Activated CD8-positive, alpha-beta memory T cell treated with anti-CD3 and anti-CD28 coated beads for 36 hours (primary cell): ENCODE results near the gene TOR1B. TPM values are rescaled to one million over a fixed set of nuclear protein-coding genes. Genes with fewer than 3 reads are reported as not detected.
"Not testable (repeated sequence)": the region's sequence is repeated elsewhere in the genome, so short reads cannot be mapped to it uniquely, and the experiment has no call there.

Experiments
- CTCF ChIA-PET: fragments of 350-600 bp; sonication (Branson Sonifier 250); formaldehyde crosslinking; loops from one replicate; lab custom pipeline; 2021; ENCODE audit warnings: antibody characterized with exemption; lab: Charles Lee
- POLR2A ChIA-PET: fragments of 350-600 bp; sonication (Branson Sonifier 250); formaldehyde crosslinking; loops from one replicate; lab custom pipeline; 2021; ENCODE audit warnings: antibody characterized with exemption; lab: Charles Lee
- total RNA-seq, 2 experiments: library from RNA; stranded (reverse); gene quantifications; one replicate each; pipeline ENCODE4 v1.2.3, GENCODE V29; 2021

TOR1B gene
- 10 to 100 TPM; 23.0 to 23.4 TPM for total RNA-seq

DNA sequence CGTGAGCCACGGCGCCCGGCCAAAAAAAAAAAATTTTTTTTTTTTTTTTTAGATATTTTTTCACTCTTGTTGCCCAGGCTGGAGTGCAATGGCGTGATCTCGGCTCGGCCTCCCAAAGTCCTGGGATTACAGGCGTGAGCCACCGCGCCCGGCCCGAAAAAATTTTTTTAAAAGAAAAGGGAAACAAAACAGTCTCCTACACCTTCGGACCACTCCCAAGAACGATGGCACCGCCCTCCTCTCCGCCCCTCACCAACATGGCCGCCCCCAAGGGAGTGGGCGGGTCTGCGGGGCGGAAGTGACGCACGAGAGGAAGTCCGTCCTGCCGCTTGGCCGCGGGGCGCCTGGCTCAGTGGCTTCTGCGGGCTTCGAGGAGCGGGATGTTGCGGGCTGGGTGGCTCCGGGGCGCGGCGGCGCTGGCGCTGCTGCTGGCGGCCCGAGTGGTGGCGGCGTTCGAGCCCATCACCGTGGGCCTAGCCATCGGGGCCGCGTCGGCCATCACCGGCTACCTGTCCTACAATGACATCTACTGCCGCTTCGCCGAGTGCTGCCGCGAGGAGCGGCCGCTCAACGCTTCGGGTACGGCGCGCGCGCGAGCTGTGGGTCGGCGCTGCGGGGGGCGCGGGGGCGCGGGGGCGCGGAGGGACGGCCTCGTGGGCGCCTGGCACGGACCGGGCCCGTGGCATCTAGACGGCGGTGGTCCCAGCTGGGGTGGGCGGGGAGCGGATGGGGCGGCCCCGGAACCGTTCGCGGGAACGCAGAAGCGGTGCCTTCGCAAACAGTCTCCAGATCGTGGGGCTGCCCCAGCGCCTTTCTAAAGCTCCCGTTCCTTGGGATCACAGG lies at the start of gene TOR1B:
Gene TOR1B (plus strand): TSS at position 352 of the 843 bp plus-strand sequence. CDS start 29 bp downstream, at position 381.
- ChIA-PET POLR2A (interaction anchor here (0.7 to 1.1 kb wide), 3 partner anchors 20 to 65 kb away, joined by 3 to 4 read pairs (median 3); no protein-coding TSS in a partner anchor), CTCF (interaction anchor here (0.8 to 1.2 kb wide), 5 partner anchors 9 to 82 kb away, joined by 3 to 4 read pairs (median 3); no protein-coding TSS in a partner anchor)

GRCh38 chr9:129755151-129755550 lies 47.8 kb upstream of the TOR1B start:
- ChIA-PET POLR2A (no interaction called here), CTCF (no interaction called here)

GRCh38 chr9:129756191-129756590 lies 46.8 kb upstream of the TOR1B start:
- ChIA-PET CTCF (interaction anchor here (0.9 to 1.7 kb wide), 2 partner anchors 10 to 30 kb away, joined by 3 to 4 read pairs; no protein-coding TSS in a partner anchor), POLR2A (no interaction called here)

DNA sequence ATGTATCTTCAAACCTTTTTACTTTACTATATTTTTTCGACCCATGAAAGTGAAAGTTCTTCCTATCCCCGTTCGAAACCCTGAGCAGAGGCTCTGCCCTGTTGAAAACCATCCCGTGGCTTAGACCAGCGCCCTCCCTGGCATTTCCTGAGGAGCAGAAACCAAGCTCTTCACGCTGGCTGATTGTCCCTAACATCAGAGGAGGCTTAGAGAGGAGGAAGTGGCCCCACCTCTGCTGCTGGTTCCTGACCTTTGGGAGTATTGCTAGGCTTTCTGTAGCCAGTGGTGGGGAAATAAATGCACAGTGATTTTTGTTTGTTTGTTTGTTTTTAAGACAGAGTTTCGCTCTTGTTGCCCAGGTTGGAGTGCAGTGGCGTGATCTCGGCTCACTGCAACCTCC lies 45.9 kb upstream of the TOR1B start:
- ChIA-PET CTCF (interaction anchor here (0.6 to 1.7 kb wide), 3 partner anchors 20 to 501 kb away, joined by 4 to 7 read pairs (median 5); no protein-coding TSS in a partner anchor), POLR2A (no interaction called here)

DNA sequence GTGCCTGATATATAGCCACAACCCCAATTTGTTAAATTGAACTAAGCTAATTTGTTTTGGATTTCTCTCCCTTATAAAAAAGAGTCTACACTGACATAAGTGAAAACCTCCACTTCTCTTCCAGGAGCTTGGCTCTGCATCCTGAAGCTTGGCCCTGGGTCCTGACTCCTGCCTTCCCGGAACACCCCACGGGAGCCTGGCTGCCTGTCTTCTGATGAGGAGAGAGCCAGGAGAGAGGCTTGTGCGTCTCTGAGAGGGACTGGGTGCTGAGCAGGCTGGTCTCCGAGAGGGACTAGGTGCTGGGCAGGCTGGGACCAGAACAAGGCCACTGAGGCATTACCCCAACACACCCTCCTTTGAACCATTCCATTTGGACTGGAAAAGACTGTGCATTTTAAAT lies 43.7 kb upstream of the TOR1B start:
- ChIA-PET CTCF (interaction anchor here (1.5 kb wide), 1 partner anchor 21 kb away, joined by 3 read pairs; no protein-coding TSS in a partner anchor), POLR2A (no interaction called here)

- ChIA-PET CTCF (interaction anchor here (1.5 kb wide), 1 partner anchor 21 kb away, joined by 3 read pairs; no protein-coding TSS in a partner anchor), POLR2A (no interaction called here)
Measured at GRCh38 chr9:129759804-129760502, 43.0 kb upstream of the TOR1B start.

GRCh38 chr9:129760784-129761183 lies 42.2 kb upstream of the TOR1B start:
- CTCF ChIA-PET, POLR2A ChIA-PET: not testable (repeated sequence)

- ChIA-PET CTCF (interaction anchor here (0.5 kb wide), 1 partner anchor 36 kb away, joined by 3 read pairs; no protein-coding TSS in a partner anchor), POLR2A (no interaction called here)
Measured at GRCh38 chr9:129761293-129761900, 41.6 kb upstream of the TOR1B start.

GRCh38 chr9:129761901-129762369 lies 41.0 kb upstream of the TOR1B start:
- POLR2A ChIA-PET, result no interaction called here

DNA sequence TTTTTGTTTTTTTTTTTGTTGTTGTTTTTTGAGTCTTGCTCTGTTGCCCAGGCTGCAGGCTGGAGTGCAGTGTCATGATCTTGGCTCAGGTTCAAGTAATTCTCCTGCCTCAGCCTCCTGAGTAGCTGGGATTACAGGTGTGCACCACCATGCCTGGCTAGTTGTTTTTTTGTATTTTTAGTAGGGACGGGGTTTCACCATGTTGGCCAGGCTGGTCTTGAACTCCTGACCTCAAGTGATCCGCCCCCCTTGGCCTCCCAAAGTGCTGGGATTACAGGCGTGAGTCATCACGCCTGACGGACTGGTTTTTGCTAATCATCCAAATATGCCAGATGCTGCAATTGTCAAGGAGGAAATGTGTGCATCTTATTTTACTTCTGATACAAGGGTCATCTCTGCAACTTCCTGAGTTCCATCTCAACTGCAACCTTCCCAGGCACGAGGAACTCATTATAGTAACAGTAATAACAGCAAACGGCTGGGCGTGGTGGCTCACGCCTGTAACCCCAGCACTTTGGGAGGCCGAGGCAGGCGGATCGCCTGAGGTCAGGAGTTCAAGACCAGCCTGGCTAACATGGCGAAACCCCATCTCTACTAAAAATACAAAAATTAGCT lies 40.5 kb upstream of the TOR1B start:
- POLR2A ChIA-PET, CTCF ChIA-PET: not testable (repeated sequence)

More at GRCh38 chr9:129761901-129762369, 41.0 kb upstream of the TOR1B start:
- CTCF ChIA-PET, result interaction anchor here (0.5 kb wide), 1 partner anchor 37 kb away, joined by 3 read pairs; no protein-coding TSS in a partner anchor

GRCh38 chr9:129762985-129763926 lies 39.7 kb upstream of the TOR1B start:
- ChIA-PET CTCF (interaction anchor here (0.7 to 1.0 kb wide), 2 partner anchors 12 to 26 kb away, joined by 4 read pairs; no protein-coding TSS in a partner anchor), POLR2A (no interaction called here)

- ChIA-PET POLR2A (no interaction called here), CTCF (interaction anchor here (0.6 to 1.1 kb wide), 2 partner anchors 10 to 795 kb away, joined by 3 read pairs; no protein-coding TSS in a partner anchor)
Measured at GRCh38 chr9:129765764-129766317, 37.1 kb upstream of the TOR1B start.

DNA sequence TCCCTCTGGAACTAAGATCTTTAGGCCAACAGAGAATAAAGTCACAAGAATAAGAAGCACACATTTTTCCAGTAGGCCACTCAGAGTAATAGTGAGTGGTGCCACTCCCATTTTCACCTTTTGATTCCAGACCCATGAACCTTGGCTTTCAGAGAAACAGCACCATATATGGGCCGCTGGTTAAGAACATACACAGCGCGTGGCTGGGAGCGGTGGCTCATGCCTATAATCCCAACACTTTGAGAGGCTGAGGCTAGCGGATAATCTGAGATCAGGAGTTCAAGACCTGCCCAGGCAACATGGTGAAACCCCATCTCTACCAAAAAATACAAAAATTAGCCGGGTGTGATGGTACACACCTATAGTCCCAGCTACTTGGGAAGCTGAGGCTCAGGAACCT lies 34.5 kb upstream of the TOR1B start:
- ChIA-PET POLR2A (no interaction called here), CTCF (interaction anchor here (0.7 kb wide), 1 partner anchor 29 kb away, joined by 3 read pairs; no protein-coding TSS in a partner anchor)

DNA sequence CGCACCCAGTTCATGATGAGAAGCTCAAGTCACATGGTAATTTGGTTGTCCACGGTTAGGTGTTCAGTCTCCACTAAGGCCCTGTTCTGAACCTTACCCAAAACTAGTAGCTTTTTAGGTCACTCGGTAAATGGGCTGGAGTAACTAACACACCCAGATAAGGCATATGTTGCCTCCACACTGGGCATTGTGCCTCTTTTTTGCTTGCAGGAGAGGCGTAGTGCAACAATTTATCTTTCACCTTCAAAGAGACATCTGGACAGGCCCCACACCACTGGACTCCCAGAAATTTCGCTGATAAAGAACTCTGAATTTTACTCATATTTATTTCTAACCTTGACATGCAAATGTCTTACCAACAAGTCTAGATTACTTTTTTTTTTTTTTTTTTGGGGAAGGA lies 33.3 kb upstream of the TOR1B start:
- POLR2A ChIA-PET, result no interaction called here
- CTCF ChIA-PET, result no interaction called here

GRCh38 chr9:129770741-129771140 lies 32.2 kb upstream of the TOR1B start:
- POLR2A ChIA-PET, result no interaction called here

GRCh38 chr9:129773262-129774048 lies 29.5 kb upstream of the TOR1B start:
- CTCF ChIA-PET, result interaction anchor here (1.4 kb wide), 1 partner anchor 35 kb away, joined by 3 read pairs; no protein-coding TSS in a partner anchor
- POLR2A ChIA-PET, result no interaction called here

More at GRCh38 chr9:129770741-129771140, 32.2 kb upstream of the TOR1B start:
- CTCF ChIA-PET, result no interaction called here
